Stimulated activated naive CD4-positive, alpha-beta T cell treated with Interleukin-2 at 50 U/mL for 16 hours (primary cell): ENCODE data around the gene CHURC1.

Experiments used
- DNase-seq: peaks from one replicate; lab custom pipeline; 2025; lab: John Stamatoyannopoulos, UW

The CHURC1 gene

GRCh38 chr14:64938972-64939816 is 24.9 kb downstream of the CHURC1 start:
- DNase-seq: no peak

GRCh38 chr14:64939817-64940190 is 25.5 kb downstream of the CHURC1 start:
- no peak for DNase-seq

GRCh38 chr14:64940336-64940910 is 26.2 kb downstream of the CHURC1 start:
- DNase-seq: no peak

- no peak for DNase-seq
Observed at GRCh38 chr14:64942531-64943111, 28.4 kb downstream of the CHURC1 start, which contains the start of gene GPX2. TSS of gene GPX2 (minus strand) at chr14:64942745. CDS start at chr14:64942726, 19 bp downstream.

GRCh38 chr14:64943556-64943955 is 29.3 kb downstream of the CHURC1 start:
- DNase-seq: no peak

GRCh38 chr14:64944041-64944440 is 29.8 kb downstream of the CHURC1 start:
- no peak for DNase-seq

GRCh38 chr14:64944861-64945260 is 30.6 kb downstream of the CHURC1 start:
- no peak for DNase-seq

GRCh38 chr14:64945431-64946178 is 31.4 kb downstream of the CHURC1 start:
- no peak for DNase-seq

GRCh38 chr14:64946310-64947045 is 32.2 kb downstream of the CHURC1 start:
- DNase-seq: no peak

GRCh38 chr14:64947710-64948611 is 33.7 kb downstream of the CHURC1 start:
- no peak for DNase-seq

GRCh38 chr14:64948612-64949210 is 34.5 kb downstream of the CHURC1 start:
- no peak for DNase-seq

- no peak for DNase-seq
Observed at GRCh38 chr14:64950889-64951288, 36.6 kb downstream of the CHURC1 start.

- no peak for DNase-seq
Observed at GRCh38 chr14:64951291-64951690, 37.0 kb downstream of the CHURC1 start.

- no peak for DNase-seq
Observed at GRCh38 chr14:64951724-64952123, 37.5 kb downstream of the CHURC1 start.

GRCh38 chr14:64952598-64953309 is 38.5 kb downstream of the CHURC1 start:
- DNase-seq: no peak

GRCh38 chr14:64953310-64953654 is 39.0 kb downstream of the CHURC1 start:
- DNase-seq: no peak

- no peak for DNase-seq
Observed at GRCh38 chr14:64953661-64954060, 39.4 kb downstream of the CHURC1 start.

- no peak for DNase-seq
Observed at GRCh38 chr14:64954491-64955240, 40.4 kb downstream of the CHURC1 start.

- DNase-seq: no peak
Observed at GRCh38 chr14:64955297-64955696, 41.0 kb downstream of the CHURC1 start.
